ENCODE data around the gene RIMBP3C. TPM values are rescaled to one million over a fixed set of nuclear protein-coding genes. Genes with fewer than 3 reads are reported as not detected.

The RIMBP3C gene
- total and polyA plus RNA-seq, 10 of the 15 experiments (the other 5 are each of a cell fraction or from before 2014, with no cell fraction given), result 0.03 to 0.23 (median 0.08) TPM; not detected in 4

DNA sequence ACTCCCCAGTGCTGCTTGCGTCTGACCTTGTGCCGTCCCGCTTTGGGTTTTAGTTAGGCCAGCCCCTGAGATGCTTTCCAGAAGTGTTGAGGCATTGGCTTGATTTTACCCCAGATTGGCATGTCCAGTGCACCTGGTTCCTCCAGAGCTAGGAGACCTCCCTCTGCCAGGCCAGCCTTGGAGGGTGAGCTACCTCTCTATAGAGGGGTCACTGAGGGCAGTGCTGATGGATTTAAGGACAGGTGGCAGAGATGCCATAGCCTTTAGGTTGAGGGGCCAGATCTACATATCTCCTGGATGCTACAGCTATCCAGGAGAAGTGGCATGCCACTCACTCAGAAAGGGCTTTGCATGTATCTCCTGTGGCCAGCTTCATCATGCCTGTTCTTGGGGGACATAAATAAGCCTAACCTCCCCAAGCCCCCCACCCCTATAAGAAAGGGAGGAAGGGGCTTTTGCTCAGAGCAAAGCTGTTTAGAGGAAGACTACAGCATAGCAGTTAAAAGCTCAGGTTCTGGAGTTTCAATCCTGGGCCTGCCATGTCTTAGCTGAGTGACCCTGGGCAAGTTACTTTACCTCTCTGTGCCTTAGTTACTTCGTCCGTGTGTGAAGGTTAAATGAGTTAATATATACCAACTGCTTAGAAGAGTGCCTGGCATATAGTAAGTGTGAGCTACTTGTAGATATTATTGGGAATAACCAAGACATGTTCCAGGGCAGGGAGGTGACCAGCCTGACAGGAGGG lies 22.7 kb upstream of the RIMBP3C start:
- Histone ChIP-seq H3K4me1 (ENCODE audit: control insufficient read depth, insufficient read depth, low read length) (peaks cover 11% of the 10 kb centered on the region), H3K79me2 (ENCODE audit: control insufficient read depth, insufficient read depth, low read length) (peaks cover 82% of the 10 kb centered on the region), H4K20me1 (ENCODE audit: control insufficient read depth, insufficient read depth) (peaks cover 36% of the 10 kb centered on the region), H3K9ac (ENCODE audit: control insufficient read depth, insufficient read depth, low read length) (no peak overlapping the region), H3K27ac (ENCODE audit: control insufficient read depth, insufficient read depth) (no peak overlapping the region), H3K4me3 (no peak overlapping the region), H3K36me3 (ENCODE audit: control insufficient read depth in 2 of 2, insufficient read depth in 2 of 2, low read length in 1 of 2) (peaks cover 0 to 12% of the 10 kb centered on the region in 2 experiments; a peak in 2 of 4 replicates), H3K9me3 (replicated peaks; ENCODE audit: control insufficient read depth, insufficient read depth, low read length) (no peaks in the 10 kb centered on the region), H3K27me3 (replicated peaks in 1 of 2; ENCODE audit: control insufficient read depth in 2 of 2, insufficient read depth in 2 of 2, low read length in 1 of 2) (no peaks in the 10 kb centered on the region), H2AFZ (ENCODE audit: control insufficient read depth, low read depth, low read length) (no peak overlapping the region), H3K4me2 (ENCODE audit: control insufficient read depth, insufficient read depth) (peak overlapping the region; percentile 27; the same call in 1 of the 2 replicates)
- DNase-seq (ENCODE audit: low read depth, low spot score) (no peak), ATAC-seq (no peak), FAIRE-seq (no peak)
- SMC1A ChIA-PET (ENCODE audit: uncharacterized antibody, unreplicated experiment), result interaction anchor here (1.3 to 1.7 kb wide), 2 partner anchors 8 to 14 kb away, joined by 4 to 10 read pairs; no protein-coding TSS in a partner anchor
- RAD21 ChIA-PET (ENCODE audit: unreplicated experiment), result no interaction called here
- intact Hi-C loops (cut with micrococcal nuclease; ENCODE audit: unreplicated experiment), result no loop called here
- TF ChIP-seq SMC3 (IDR thresholded peaks at IDR 0.05; ENCODE audit: borderline replicate concordance, low read length) (no peak), JUNB (IDR thresholded peaks at IDR 0.05) (no peak), CHD4 (IDR thresholded peaks at IDR 0.05) (no peak), MTA3 (IDR thresholded peaks at IDR 0.05; ENCODE audit: borderline replicate concordance, low read length) (no peak), RFX5 (IDR thresholded peaks at IDR 0.05; ENCODE audit: low read depth, low read length) (no peak), NFXL1 (IDR thresholded peaks at IDR 0.05; ENCODE audit: borderline replicate concordance) (no peak), PAX5 (IDR thresholded peaks at IDR 0.05; ENCODE audit: borderline replicate concordance, low read depth, low read length) (no peak), YBX1 (IDR thresholded peaks at IDR 0.05) (no peak)
- TF ChIP-seq, protein P1, sequence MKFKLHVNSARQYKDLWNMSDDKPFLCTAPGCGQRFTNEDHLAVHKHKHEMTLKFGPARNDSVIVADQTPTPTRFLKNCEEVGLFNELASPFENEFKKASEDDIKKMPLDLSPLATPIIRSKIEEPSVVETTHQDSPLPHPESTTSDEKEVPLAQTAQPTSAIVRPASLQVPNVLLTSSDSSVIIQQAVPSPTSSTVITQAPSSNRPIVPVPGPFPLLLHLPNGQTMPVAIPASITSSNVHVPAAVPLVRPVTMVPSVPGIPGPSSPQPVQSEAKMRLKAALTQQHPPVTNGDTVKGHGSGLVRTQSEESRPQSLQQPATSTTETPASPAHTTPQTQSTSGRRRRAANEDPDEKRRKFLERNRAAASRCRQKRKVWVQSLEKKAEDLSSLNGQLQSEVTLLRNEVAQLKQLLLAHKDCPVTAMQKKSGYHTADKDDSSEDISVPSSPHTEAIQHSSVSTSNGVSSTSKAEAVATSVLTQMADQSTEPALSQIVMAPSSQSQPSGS (IDR thresholded peaks at IDR 0.05; ENCODE audit: low read length), result no peak
- TF ChIP-seq, protein P2, sequence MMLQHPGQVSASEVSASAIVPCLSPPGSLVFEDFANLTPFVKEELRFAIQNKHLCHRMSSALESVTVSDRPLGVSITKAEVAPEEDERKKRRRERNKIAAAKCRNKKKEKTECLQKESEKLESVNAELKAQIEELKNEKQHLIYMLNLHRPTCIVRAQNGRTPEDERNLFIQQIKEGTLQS (IDR thresholded peaks at IDR 0.05; ENCODE audit: borderline replicate concordance, extremely low read depth, low read depth, low read length), result no peak
- TF ChIP-seq, protein P3, sequence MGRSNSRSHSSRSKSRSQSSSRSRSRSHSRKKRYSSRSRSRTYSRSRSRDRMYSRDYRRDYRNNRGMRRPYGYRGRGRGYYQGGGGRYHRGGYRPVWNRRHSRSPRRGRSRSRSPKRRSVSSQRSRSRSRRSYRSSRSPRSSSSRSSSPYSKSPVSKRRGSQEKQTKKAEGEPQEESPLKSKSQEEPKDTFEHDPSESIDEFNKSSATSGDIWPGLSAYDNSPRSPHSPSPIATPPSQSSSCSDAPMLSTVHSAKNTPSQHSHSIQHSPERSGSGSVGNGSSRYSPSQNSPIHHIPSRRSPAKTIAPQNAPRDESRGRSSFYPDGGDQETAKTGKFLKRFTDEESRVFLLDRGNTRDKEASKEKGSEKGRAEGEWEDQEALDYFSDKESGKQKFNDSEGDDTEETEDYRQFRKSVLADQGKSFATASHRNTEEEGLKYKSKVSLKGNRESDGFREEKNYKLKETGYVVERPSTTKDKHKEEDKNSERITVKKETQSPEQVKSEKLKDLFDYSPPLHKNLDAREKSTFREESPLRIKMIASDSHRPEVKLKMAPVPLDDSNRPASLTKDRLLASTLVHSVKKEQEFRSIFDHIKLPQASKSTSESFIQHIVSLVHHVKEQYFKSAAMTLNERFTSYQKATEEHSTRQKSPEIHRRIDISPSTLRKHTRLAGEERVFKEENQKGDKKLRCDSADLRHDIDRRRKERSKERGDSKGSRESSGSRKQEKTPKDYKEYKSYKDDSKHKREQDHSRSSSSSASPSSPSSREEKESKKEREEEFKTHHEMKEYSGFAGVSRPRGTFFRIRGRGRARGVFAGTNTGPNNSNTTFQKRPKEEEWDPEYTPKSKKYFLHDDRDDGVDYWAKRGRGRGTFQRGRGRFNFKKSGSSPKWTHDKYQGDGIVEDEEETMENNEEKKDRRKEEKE (IDR thresholded peaks at IDR 0.05), result no peak
- TF ChIP-seq, protein P4, sequence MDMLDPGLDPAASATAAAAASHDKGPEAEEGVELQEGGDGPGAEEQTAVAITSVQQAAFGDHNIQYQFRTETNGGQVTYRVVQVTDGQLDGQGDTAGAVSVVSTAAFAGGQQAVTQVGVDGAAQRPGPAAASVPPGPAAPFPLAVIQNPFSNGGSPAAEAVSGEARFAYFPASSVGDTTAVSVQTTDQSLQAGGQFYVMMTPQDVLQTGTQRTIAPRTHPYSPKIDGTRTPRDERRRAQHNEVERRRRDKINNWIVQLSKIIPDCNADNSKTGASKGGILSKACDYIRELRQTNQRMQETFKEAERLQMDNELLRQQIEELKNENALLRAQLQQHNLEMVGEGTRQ (IDR thresholded peaks at IDR 0.05; ENCODE audit: borderline replicate concordance, low read depth, low read length), result no peak
- TF ChIP-seq, protein P5, sequence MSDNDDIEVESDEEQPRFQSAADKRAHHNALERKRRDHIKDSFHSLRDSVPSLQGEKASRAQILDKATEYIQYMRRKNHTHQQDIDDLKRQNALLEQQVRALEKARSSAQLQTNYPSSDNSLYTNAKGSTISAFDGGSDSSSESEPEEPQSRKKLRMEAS (IDR thresholded peaks at IDR 0.05; ENCODE audit: low read depth, low read length), result no peak
- CTCF ChIA-PET, result interaction anchor here (0.9 to 2.7 kb wide), 3 partner anchors 14 to 365 kb away, joined by 3 to 9 read pairs (median 4); no protein-coding TSS in a partner anchor
- no TSS peak for BruUV-seq (replicated peaks)
- POLR2A ChIA-PET, result interaction anchor here (0.7 kb wide), 1 partner anchor 271 kb away, joined by 3 read pairs; no protein-coding TSS in a partner anchor
- in situ Hi-C loops (cut with MboI), result no loop called here
- WGBS (ENCODE audit: insufficient coverage, insufficient replicate concordance, low lambda C conversion rate, missing lambda C conversion rate), result 83% methylated on average over 5 of the region's 5 CpGs

Data from GM12878 (cell line).